Activated CD8-positive, alpha-beta T cell treated with anti-CD3 and anti-CD28 coated beads for 36 hours (primary cell): ENCODE data around the gene SLC8A3. TPM values are rescaled to one million over a fixed set of nuclear protein-coding genes. Genes with fewer than 3 reads are reported as not detected.

Source experiments
- ATAC-seq: fragments of 200-7000 bp; cut with Tn5 transposase; one replicate; pipeline ENCODE4 v1.10.0; 2021; ENCODE audit warnings: mild to moderate bottlenecking, moderate library complexity
- CTCF ChIA-PET: fragments of 350-600 bp; sonication (Branson Sonifier 250); formaldehyde crosslinking; loops from one replicate; lab custom pipeline; 2021; ENCODE audit warnings: antibody characterized with exemption; lab: Charles Lee
- POLR2A ChIA-PET: fragments of 350-600 bp; sonication (Branson Sonifier 250); formaldehyde crosslinking; loops from one replicate; lab custom pipeline; 2021; ENCODE audit warnings: antibody characterized with exemption; lab: Charles Lee
- DNase-seq: peaks from one replicate; pipeline ENCODE4 v3.0.0-alpha.2; 2020
- H3K27ac Mint-ChIP-seq: one replicate; pipeline ENCODE4 v1.8.0; 2021; ENCODE audit warnings: mild to moderate bottlenecking, mixed read lengths
- H3K27me3 Mint-ChIP-seq: one replicate; pipeline ENCODE4 v1.8.0; 2021; ENCODE audit warnings: mixed read lengths
- H3K36me3 Mint-ChIP-seq: one replicate; pipeline ENCODE4 v1.8.0; 2021; ENCODE audit warnings: low read depth, mixed read lengths
- H3K4me1 Mint-ChIP-seq: one replicate; pipeline ENCODE4 v1.8.0; 2021; ENCODE audit warnings: low read depth, mixed read lengths
- H3K4me3 Mint-ChIP-seq: one replicate; pipeline ENCODE4 v1.8.0; 2021; ENCODE audit warnings: mild to moderate bottlenecking, moderate library complexity, mixed read lengths
- H3K9me3 Mint-ChIP-seq: one replicate; pipeline ENCODE4 v1.8.0; 2021; ENCODE audit warnings: mixed read lengths
- intact Hi-C: fragments of 100-400 bp; cut with micrococcal nuclease; formaldehyde crosslinking; loops from one replicate; pipeline ENCODE4 v1.10.0; 2022
- total RNA-seq, 2 experiments: library from RNA; stranded (reverse); gene quantifications; one replicate each; pipeline ENCODE4 v1.2.3, GENCODE V29; 2021
- TF ChIP-seq, protein P1 (sequence below): fragments of 200-600 bp; IDR thresholded peaks from one replicate; pipeline ENCODE4 v1.8.0; 2022; ENCODE audit warnings: antibody characterized with exemption, mild to moderate bottlenecking

Gene SLC8A3
- total RNA-seq, 2 experiments from 2014 or later: 0.54 TPM

DNA sequence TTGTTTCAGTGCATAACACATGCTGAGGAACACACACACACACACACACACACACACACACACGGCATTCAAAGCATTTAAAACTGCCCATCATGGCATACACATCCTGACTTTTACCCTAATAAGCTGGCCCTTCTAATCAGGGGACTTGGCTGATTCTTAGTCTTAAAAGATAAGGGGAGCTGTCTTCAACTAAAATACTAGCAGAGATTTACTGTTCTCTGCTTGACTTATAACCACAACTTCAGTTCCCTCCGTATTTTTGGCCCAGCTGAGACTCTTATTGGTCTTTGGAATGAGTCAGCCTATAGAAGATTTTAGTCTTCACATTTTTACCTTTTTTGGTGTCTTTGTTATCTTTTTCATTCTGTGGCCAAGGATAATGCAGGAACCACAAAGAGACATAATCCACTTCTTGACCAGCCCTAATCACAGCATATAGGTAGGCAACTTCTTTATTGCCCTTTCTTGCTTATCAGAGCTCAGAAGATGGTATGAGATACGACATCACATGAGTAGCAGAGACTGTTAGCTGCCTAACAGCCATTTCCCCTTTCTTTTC, 25.1 kb upstream of the SLC8A3 start:
- CTCF ChIA-PET: interaction anchor here (0.9 kb wide), 2 partner anchors 8 to 9 kb away, joined by 3 read pairs; no protein-coding TSS in a partner anchor
- intact Hi-C loops: no loop called here

DNA sequence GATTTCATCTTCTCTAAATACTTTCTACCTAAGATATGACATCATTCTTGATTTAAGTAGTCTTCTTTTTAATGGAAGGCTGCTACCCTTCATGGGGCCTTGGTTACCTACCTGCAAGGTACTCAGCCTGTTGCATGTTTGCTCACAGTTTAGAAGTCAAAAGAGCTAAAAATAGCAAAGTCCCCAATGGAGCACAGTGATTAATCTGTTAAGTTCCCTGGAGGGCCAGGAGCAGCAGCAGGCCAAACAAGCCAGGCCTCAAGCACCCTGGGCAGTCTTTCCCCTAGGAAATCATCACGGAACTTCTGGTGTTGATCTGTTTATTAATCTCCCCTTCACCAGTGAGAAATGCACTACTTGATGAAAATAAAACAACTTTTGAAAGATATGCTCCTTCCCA, 24.0 kb upstream of the SLC8A3 start:
- intact Hi-C loops: no loop called here
- Mint-ChIP-seq H3K4me3 (no peak overlapping the region), H3K4me1 (peaks cover 4% of the 10 kb centered on the region), H3K27me3 (peaks cover 11% of the 10 kb centered on the region), H3K9me3 (no peaks in the 10 kb centered on the region), H3K27ac (no peak overlapping the region), H3K36me3 (no peaks in the 10 kb centered on the region)
- TF ChIP-seq, protein P1, sequence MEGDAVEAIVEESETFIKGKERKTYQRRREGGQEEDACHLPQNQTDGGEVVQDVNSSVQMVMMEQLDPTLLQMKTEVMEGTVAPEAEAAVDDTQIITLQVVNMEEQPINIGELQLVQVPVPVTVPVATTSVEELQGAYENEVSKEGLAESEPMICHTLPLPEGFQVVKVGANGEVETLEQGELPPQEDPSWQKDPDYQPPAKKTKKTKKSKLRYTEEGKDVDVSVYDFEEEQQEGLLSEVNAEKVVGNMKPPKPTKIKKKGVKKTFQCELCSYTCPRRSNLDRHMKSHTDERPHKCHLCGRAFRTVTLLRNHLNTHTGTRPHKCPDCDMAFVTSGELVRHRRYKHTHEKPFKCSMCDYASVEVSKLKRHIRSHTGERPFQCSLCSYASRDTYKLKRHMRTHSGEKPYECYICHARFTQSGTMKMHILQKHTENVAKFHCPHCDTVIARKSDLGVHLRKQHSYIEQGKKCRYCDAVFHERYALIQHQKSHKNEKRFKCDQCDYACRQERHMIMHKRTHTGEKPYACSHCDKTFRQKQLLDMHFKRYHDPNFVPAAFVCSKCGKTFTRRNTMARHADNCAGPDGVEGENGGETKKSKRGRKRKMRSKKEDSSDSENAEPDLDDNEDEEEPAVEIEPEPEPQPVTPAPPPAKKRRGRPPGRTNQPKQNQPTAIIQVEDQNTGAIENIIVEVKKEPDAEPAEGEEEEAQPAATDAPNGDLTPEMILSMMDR: no peak
- no peak for DNase-seq
- CTCF ChIA-PET: no interaction called here
- no peak for ATAC-seq
- POLR2A ChIA-PET: interaction anchor here (1.1 kb wide), 1 partner anchor 10 kb away, joined by 3 read pairs; no protein-coding TSS in a partner anchor

More for the DNA sequence above, 25.1 kb upstream of the SLC8A3 start:
- H3K4me3 Mint-ChIP-seq: no peak overlapping the region
- POLR2A ChIA-PET: no interaction called here
- TF ChIP-seq, protein P1: no peak
- ATAC-seq (no peak), DNase-seq (no peak)
- H3K9me3 Mint-ChIP-seq: no peaks in the 10 kb centered on the region
- no peaks in the 10 kb centered on the region for H3K4me1 Mint-ChIP-seq
- H3K36me3 Mint-ChIP-seq: no peaks in the 10 kb centered on the region
- H3K27me3 Mint-ChIP-seq: peaks cover 10% of the 10 kb centered on the region
- no peak overlapping the region for H3K27ac Mint-ChIP-seq

DNA sequence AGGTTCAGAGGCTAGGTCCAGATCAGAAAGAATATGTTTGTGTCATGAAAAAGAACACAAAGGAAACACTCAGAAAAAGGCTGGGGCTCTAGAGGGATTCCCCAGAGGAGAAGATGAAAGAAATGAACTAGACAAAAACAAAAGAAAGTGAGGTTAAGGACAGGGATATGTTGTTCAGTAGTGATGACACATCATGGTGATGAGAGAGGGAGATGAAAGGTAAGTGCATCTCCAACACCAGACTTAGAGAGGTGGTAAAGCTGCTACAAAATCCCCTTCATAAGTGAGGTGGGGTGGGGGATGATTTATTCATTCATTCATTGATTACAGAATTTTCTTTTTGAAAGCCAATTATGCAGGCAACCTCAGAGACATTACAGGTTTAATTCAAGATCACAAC, 19.6 kb upstream of the SLC8A3 start:
- ATAC-seq (peak; percentile 47), DNase-seq (no peak)
- POLR2A ChIA-PET: no interaction called here
- CTCF ChIA-PET: no interaction called here
- Mint-ChIP-seq H3K27ac (no peak overlapping the region), H3K36me3 (no peaks in the 10 kb centered on the region), H3K9me3 (no peaks in the 10 kb centered on the region), H3K4me3 (no peak overlapping the region), H3K27me3 (peaks cover 27% of the 10 kb centered on the region), H3K4me1 (peaks cover 4% of the 10 kb centered on the region)
- TF ChIP-seq, protein P1: no peak
- intact Hi-C loops: no loop called here

DNA sequence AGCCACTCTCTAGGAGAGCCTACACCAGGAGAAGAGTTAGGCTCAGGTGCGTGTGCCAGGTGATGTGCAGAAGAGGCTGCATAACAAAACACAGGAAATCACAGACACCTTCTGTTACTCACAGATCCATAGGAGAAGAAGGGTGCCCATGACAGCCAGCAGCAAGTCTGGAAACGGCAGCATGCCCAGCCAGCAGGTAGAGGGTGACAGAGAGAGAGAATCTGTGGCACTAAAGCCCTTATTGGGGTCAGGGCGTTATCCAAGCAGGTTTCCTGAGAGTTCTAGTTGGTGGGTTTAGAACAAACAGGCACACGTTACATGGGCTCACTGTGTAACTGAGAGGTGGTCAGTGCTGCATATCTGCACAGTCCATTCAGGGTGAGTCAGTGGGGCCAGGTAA, 14.9 kb upstream of the SLC8A3 start:
- no peak for ATAC-seq
- no peak overlapping the region for H3K4me3 Mint-ChIP-seq
- H3K27me3 Mint-ChIP-seq: peaks cover 35% of the 10 kb centered on the region
- H3K4me1 Mint-ChIP-seq: peaks cover 4% of the 10 kb centered on the region
- no peak for DNase-seq
- no peaks in the 10 kb centered on the region for H3K9me3 Mint-ChIP-seq
- H3K36me3 Mint-ChIP-seq: no peaks in the 10 kb centered on the region
- POLR2A ChIA-PET: no interaction called here
- TF ChIP-seq, protein P1: no peak
- intact Hi-C loops: no loop called here
- CTCF ChIA-PET: no interaction called here
- no peak overlapping the region for H3K27ac Mint-ChIP-seq

DNA sequence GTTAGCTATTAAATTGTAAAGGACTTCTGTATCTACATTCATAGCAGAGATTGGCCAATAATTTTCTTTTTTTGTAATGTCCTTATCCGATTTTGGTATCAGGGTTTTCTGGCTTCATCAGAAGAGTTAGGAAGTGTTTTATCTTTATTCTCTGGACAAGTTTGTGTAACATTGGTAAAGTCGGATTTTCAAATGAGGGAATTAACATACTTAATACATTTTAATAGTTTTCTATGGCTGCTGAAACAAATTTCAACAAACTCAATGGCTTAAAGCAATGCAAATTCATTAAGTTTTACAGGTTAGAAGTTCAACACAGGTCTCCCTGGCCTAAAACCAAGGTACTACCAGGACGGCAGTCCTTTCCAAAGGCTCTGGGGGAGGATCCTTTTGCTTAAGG, 13.2 kb upstream of the SLC8A3 start:
- ChIA-PET CTCF (no interaction called here), POLR2A (no interaction called here)
- no peaks in the 10 kb centered on the region for H3K4me1 Mint-ChIP-seq
- H3K27me3 Mint-ChIP-seq: peaks cover 37% of the 10 kb centered on the region
- DNase-seq (no peak), ATAC-seq (no peak)
- intact Hi-C loops: no loop called here
- TF ChIP-seq, protein P1: no peak
- H3K27ac Mint-ChIP-seq: no peak overlapping the region
- H3K4me3 Mint-ChIP-seq: no peak overlapping the region
- H3K36me3 Mint-ChIP-seq: no peaks in the 10 kb centered on the region
- H3K9me3 Mint-ChIP-seq: no peaks in the 10 kb centered on the region
